Keratinocyte (primary cell): Measurements from ENCODE around the gene AP4B1. TPM values are rescaled to one million over a fixed set of nuclear protein-coding genes. Genes with fewer than 3 reads are reported as not detected.
A peak's percentile ranks its signal among the peaks of the same experiment; 100 is the strongest.

Experiments
- DNase-seq: peaks from one replicate; pipeline ENCODE4 v3.0.0-alpha.2; 2011; ENCODE audit warnings: low read depth, missing footprints, low spot score
- FAIRE-seq: peaks from 2 replicates; lab custom pipeline; 2011; peaks lifted over from hg19 to GRCh38; lab: Jason Lieb, UNC
- H2AFZ ChIP-seq: 2 replicates; pipeline ENCODE4 v1.6.0; 2012; ENCODE audit warnings: low read length, control low read depth, inconsistent platforms; ENCODE audit not compliant: control insufficient read depth
- H3K27ac ChIP-seq: 2 replicates; pipeline ENCODE4 v1.5.1; 2011; ENCODE audit warnings: low read length; ENCODE audit not compliant: control insufficient read depth, insufficient read depth
- H3K27me3 ChIP-seq: 3 replicates; pipeline ENCODE4 v1.6.0; 2011; ENCODE audit warnings: low read length; ENCODE audit not compliant: control insufficient read depth, insufficient read depth; ENCODE audit errors: extremely low read depth
- H3K36me3 ChIP-seq, 2 experiments: 2 replicates in 1 of 2; 3 replicates in 1 of 2; pipeline ENCODE4 v1.5.1; 2011; ENCODE audit warnings: low read length in 2 of 2, mild to moderate bottlenecking in 1 of 2; ENCODE audit not compliant: control insufficient read depth in 2 of 2, insufficient read depth in 2 of 2; ENCODE audit errors: extremely low read depth in 1 of 2
- H3K4me1 ChIP-seq: 3 replicates; pipeline ENCODE4 v1.5.1; 2011; ENCODE audit warnings: low read length; ENCODE audit not compliant: control insufficient read depth, insufficient read depth; ENCODE audit errors: extremely low read depth
- H3K4me2 ChIP-seq: 3 replicates; pipeline ENCODE4 v1.6.0; 2011; ENCODE audit warnings: low read depth, low read length; ENCODE audit not compliant: control insufficient read depth, insufficient read depth; ENCODE audit errors: extremely low read depth
- H3K4me3 ChIP-seq, 3 experiments: fragments of 200-600 bp in 1 of 3; sonication (generic) in 1 of 3; 2 replicates in 2 of 3; 3 replicates in 1 of 3; pipeline ENCODE4 v1.5.1; 2011 to 2016; ENCODE audit warnings: low read length in 3 of 3, mild to moderate bottlenecking in 3 of 3, control low read depth in 2 of 3, inconsistent platforms in 1 of 3, low read depth in 1 of 3, mixed read lengths in 1 of 3, mixed run types in 1 of 3, moderate library complexity in 1 of 3; ENCODE audit not compliant: control insufficient read depth in 2 of 3, insufficient read depth in 2 of 3; ENCODE audit errors: extremely low read depth in 1 of 3
- H3K79me2 ChIP-seq: 2 replicates; pipeline ENCODE4 v1.6.0; 2012; ENCODE audit warnings: low read length; ENCODE audit not compliant: control insufficient read depth, insufficient read depth
- H3K9ac ChIP-seq: 3 replicates; pipeline ENCODE4 v1.6.0; 2011; ENCODE audit warnings: low read length; ENCODE audit not compliant: control insufficient read depth, insufficient read depth; ENCODE audit errors: extremely low read depth
- H3K9me1 ChIP-seq: 3 replicates; pipeline ENCODE4 v1.6.0; 2011; ENCODE audit warnings: low read length; ENCODE audit not compliant: control insufficient read depth, insufficient read depth; ENCODE audit errors: extremely low read depth
- H3K9me3 ChIP-seq: 2 replicates; pipeline ENCODE4 v1.5.1; 2012; ENCODE audit warnings: low read depth, low read length; ENCODE audit not compliant: control insufficient read depth
- H4K20me1 ChIP-seq: 3 replicates; pipeline ENCODE4 v1.6.0; 2011; ENCODE audit warnings: low read length; ENCODE audit not compliant: control insufficient read depth, insufficient read depth; ENCODE audit errors: extremely low read depth
- EZH2 ChIP-seq: IDR thresholded peaks from one replicate; pipeline ENCODE4 v1.6.1; 2012; ENCODE audit warnings: inconsistent platforms, mild to moderate bottlenecking, low read length, moderate library complexity
- dilution Hi-C: fragments of 300-500 bp; cut with MboI; formaldehyde crosslinking; loops from one replicate; pipeline ENCODE4 v1.7.0; 2020; ENCODE audit warnings: low sequenced_read_pairs; ENCODE audit not compliant: extremely low pct_ligation_motif_present
- polyA plus RNA-seq, 5 experiments: library from polyadenylated mRNA; depleted of rRNA in 3 of 5; stranded (reverse) in 3 of 5; stranded (forward) in 1 of 5; unstranded in 1 of 5; fragments of >200 nt; gene quantifications; 1 replicate in 1 of 5; 2 replicates in 3 of 5; 3 replicates in 1 of 5; pipeline versions ENCODE4 v1.2.1 to v1.2.3, GENCODE V29; 2011 to 2012; ENCODE audit warnings: missing spikeins in 2 of 5, low read depth in 1 of 5, low replicate concordance in 1 of 5
- TF ChIP-seq, protein P1 (sequence below), 3 experiments: IDR thresholded peaks in 1 of 3; conservative IDR thresholded peaks in 1 of 3; optimal IDR thresholded peaks in 1 of 3; 2 replicates in 2 of 3; 3 replicates in 1 of 3; pipeline versions ENCODE3 to v1.5.1; 2011; ENCODE audit warnings: low read length in 3 of 3, mild to moderate bottlenecking in 3 of 3, moderate library complexity in 2 of 3, control low read depth in 1 of 3, inconsistent platforms in 1 of 3; ENCODE audit not compliant: insufficient read depth in 2 of 3; ENCODE audit errors: extremely low read depth in 1 of 3

The AP4B1 gene
- polyA plus RNA-seq, 1 donor (not counting 4 experiments of a cell fraction or from before 2014, with no cell fraction given), result 16.5 TPM

GRCh38 chr1:113930499-113931161 is 26.0 kb upstream of the AP4B1 start:
- peaks cover 21% of the 10 kb centered on the region for H3K4me1 ChIP-seq
- H3K9ac ChIP-seq, result peak overlapping the region; percentile 94
- DNase-seq (no peak), FAIRE-seq (peak; percentile 13)
- peaks cover 57% of the 10 kb centered on the region for H3K79me2 ChIP-seq
- no peaks in the 10 kb centered on the region for H3K27me3 ChIP-seq
- H4K20me1 ChIP-seq, result peaks cover 2% of the 10 kb centered on the region
- H3K36me3 ChIP-seq, result no peaks in the 10 kb centered on the region
- TF ChIP-seq EZH2, result no peak
- TF ChIP-seq, protein P1, sequence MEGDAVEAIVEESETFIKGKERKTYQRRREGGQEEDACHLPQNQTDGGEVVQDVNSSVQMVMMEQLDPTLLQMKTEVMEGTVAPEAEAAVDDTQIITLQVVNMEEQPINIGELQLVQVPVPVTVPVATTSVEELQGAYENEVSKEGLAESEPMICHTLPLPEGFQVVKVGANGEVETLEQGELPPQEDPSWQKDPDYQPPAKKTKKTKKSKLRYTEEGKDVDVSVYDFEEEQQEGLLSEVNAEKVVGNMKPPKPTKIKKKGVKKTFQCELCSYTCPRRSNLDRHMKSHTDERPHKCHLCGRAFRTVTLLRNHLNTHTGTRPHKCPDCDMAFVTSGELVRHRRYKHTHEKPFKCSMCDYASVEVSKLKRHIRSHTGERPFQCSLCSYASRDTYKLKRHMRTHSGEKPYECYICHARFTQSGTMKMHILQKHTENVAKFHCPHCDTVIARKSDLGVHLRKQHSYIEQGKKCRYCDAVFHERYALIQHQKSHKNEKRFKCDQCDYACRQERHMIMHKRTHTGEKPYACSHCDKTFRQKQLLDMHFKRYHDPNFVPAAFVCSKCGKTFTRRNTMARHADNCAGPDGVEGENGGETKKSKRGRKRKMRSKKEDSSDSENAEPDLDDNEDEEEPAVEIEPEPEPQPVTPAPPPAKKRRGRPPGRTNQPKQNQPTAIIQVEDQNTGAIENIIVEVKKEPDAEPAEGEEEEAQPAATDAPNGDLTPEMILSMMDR (optimal IDR thresholded peaks at IDR 0.05 in 1 of 3, IDR thresholded peaks at IDR 0.05 in 1 of 3, conservative IDR thresholded peaks at IDR 0.05 in 1 of 3; ENCODE audit: extremely low read depth in 1 of 3, insufficient read depth in 2 of 3, low read length in 3 of 3), result no peak
- peak overlapping the region; percentile 85 for H2AFZ ChIP-seq
- peak overlapping the region; percentile 94 for H3K27ac ChIP-seq
- peak overlapping the region; percentile 89 to 91 (median 90) for H3K4me3 ChIP-seq
- dilution Hi-C loops, result no loop called here
- peak overlapping the region; percentile 100 for H3K4me2 ChIP-seq
- no peaks in the 10 kb centered on the region for H3K9me1 ChIP-seq
- H3K9me3 ChIP-seq, result no peaks in the 10 kb centered on the region

- Histone ChIP-seq H3K4me3 (peak overlapping the region; percentile 89 to 91 (median 90)), H3K36me3 (no peaks in the 10 kb centered on the region), H3K9me3 (no peaks in the 10 kb centered on the region), H4K20me1 (peaks cover 2% of the 10 kb centered on the region), H2AFZ (peak overlapping the region; percentile 85), H3K27me3 (no peaks in the 10 kb centered on the region), H3K9me1 (no peaks in the 10 kb centered on the region), H3K4me2 (peak overlapping the region; percentile 100), H3K27ac (peak overlapping the region; percentile 94), H3K79me2 (peaks cover 50% of the 10 kb centered on the region), H3K9ac (peak overlapping the region; percentile 94), H3K4me1 (peaks cover 21% of the 10 kb centered on the region)
- DNase-seq, result no peak
- FAIRE-seq, result peak; percentile 60
- TF ChIP-seq, protein P1 (optimal IDR thresholded peaks at IDR 0.05 in 1 of 3, IDR thresholded peaks at IDR 0.05 in 1 of 3, conservative IDR thresholded peaks at IDR 0.05 in 1 of 3; ENCODE audit: extremely low read depth in 1 of 3, insufficient read depth in 2 of 3, low read length in 3 of 3), result peak in 1 of 3 experiments; percentile 8
- no peak for TF ChIP-seq EZH2
- dilution Hi-C loops, result no loop called here
These were observed 25.3 kb upstream of the AP4B1 start for GRCh38 chr1:113929750-113930498.
